GM21367 (cell line): ENCODE results near the gene AGFG1.

Source experiments
- ATAC-seq: cut with Tn5 transposase; IDR thresholded peaks from one replicate; pipeline ENCODE4 v1.9.1; 2021; ENCODE audit not compliant: unreplicated experiment

Gene AGFG1

DNA sequence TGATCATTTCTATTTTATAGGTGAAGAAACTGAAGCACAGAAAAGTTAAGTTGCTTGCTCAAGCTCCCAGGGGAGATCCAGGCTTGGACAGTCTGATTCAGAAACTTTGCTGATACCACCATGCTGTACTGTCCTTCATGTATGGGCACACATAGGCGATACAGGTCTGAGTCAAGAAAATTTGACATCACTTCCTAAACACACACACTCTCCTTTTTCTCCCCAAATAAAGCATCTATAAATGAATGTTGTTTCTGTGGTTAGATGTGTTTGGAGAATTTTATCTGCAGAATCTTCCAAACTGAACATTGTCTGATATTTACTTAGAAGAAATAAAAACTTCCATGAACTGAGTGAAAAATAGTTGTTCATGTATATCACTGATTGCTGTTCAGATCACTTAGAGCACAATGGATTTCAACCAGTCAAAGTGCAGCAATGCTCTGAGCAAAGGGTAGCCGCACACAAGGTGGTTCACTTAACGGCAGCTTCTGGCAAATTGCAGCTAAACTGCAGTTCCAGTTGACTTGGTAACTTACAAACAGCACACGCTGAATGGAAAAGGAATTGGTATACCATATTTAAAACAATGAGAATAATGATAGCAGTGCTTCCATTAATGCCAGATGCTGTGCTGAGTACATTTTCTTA, 10.0 kb upstream of the AGFG1 start:
- ATAC-seq: peak; percentile 8

DNA sequence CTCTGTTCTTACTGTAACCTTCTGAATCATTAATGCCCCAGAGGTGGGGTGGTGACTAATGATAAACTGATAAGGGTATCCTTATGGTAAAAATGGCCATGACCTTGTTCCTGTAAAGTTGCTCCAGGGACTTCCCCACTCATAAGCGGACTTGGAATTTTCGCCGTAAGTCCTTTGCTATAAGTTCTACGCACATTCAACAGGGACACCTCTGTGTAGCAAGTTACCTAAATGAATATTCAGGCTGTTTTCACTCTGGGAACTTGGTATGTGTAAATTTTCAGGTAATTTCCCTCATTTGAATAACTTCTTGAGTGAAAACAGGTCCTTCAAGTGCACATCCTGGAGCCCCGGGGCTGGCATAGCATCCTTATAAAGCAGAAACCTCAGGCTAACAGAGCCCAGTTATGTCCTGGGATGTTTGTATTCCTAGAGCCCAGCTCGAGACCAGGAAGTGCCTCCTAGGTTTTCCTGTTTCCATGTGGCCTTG, 9.4 kb upstream of the AGFG1 start:
- peak; percentile 52 for ATAC-seq

DNA sequence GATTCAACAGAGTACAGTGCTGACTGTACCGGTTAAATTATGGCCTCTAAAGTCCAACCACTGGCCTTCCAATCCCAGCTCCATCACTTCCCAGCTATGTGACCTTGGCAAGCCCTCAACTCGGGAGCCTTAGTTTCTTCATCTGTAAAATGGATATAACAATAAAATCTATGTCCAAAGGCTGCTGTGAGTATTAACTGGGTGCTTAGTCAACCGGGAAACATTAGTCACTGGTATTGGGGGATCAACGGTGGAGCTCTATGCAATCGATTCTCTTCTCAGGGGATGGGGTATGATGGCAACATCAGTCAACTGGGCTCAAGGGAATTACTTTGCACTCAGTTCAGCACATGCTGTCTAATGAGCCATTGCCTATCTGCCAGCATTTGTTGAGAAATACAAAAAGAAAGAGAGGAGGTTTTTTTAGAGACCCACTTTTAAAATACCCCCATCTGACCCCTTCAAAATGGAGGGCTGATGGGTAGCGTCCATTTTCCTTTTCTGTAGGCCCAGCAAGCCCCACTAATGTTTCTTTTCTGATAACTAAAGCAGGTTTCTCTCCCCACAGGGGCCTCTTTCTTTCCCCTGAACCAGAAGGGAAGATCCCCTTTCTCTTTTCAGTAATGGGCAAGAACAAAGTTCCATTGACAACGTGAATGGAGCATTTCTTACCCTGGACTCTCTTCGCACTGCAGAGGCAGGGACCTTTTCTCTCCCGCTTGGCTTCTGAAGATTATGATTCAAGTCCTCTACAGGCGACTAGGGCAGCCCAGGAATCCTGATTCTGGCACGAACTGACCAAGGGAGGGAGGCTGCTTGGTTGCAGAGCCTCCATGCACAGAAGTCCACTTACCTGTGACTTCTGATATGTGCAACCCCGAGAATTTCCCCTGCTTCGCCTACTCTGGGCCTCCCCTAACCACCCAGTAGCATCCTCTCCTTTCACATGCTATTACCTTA, 8.7 kb upstream of the AGFG1 start:
- no peak for ATAC-seq

DNA sequence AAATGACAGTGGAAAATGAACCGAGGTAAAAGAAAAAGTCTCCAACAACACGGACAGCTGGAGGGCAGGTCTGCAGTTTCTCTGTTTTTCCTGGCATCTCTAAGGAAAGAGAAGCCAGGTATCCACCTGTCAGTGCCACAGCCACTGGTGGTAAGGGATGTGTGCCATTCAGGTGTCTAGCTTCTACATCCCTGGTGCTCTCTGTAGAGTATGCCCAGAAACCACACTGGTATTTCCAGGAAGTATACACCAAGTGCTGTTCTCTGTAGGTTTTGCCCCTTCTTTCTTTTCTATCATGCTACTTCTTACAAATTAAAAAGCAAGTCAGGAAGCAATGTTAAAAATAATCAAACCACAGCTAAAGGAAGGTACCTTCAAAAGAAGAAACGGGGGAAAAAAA, 7.6 kb upstream of the AGFG1 start:
- no peak for ATAC-seq

DNA sequence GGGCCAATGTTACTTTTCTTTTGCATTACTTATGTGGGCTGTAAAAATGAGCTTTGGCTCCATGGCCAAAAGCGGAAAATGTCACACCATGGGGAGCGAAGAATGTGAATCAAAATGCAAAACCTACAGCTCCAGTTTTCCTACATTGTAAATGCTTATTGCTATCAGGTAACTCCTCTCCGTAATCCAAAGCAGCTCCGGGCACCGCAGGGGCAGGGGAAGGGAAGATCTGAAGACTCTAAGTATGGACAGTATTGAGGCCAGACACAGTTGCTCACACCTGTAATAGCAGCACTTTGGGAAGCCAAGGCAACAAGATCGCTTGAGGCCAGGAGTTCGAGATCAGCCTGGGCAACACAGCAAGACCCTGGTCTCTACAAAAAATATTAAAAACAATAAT, 7.1 kb upstream of the AGFG1 start:
- ATAC-seq: no peak

DNA sequence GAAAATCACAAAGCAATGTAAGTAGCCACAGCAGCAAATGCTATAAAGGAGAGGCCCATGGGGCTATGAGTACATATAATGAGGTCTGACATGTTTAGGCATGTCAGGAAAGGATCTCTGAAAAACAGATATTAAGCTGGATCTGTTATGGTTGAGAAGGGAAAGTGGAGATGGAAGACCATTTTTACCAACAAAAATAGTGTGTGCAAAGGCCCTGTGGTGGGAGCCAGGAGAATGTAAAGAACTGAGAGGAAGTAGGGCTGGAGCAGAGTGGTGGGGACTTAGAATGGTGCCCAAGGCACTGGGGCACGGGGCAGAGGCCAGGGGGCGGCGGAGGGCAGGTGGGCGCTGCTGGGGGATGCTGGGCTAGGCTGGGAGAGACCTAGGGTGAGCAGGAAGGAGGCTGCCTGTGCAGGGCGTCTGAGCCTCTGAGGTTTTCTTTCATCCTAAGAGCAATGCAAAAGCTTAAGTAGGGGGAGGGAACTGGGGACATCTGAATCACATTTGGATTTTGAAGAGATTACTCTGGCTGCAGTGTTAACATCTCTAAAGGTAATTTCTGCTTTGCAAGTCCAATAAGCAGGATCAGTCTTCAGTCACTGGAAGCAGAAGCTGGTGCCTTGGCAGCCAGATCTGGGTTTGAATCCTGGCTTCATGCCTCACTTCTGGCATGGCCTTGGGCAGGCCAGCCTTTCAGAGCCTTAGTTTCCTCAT, 4.9 kb upstream of the AGFG1 start:
- ATAC-seq: no peak

DNA sequence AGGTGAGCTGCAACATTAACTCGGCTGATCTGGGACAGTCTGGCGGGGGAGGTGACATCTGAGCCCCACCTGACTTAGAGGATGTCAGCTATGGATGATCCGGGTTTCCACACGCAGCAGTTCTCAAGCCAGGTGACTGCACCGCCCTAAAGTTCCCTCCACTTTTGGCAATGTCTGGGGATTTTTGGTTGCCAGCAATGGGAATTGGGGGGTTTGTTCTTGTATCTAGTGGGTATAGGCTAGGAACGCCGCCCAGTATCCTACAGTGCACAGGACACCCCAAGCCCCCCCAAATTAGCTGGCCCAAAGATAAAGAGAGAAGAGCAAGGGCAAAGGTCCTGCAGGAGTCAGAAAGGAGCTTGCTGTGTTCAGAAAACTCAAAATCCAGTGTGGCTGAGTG, 544 bp upstream of the AGFG1 start:
- ATAC-seq: no peak

DNA sequence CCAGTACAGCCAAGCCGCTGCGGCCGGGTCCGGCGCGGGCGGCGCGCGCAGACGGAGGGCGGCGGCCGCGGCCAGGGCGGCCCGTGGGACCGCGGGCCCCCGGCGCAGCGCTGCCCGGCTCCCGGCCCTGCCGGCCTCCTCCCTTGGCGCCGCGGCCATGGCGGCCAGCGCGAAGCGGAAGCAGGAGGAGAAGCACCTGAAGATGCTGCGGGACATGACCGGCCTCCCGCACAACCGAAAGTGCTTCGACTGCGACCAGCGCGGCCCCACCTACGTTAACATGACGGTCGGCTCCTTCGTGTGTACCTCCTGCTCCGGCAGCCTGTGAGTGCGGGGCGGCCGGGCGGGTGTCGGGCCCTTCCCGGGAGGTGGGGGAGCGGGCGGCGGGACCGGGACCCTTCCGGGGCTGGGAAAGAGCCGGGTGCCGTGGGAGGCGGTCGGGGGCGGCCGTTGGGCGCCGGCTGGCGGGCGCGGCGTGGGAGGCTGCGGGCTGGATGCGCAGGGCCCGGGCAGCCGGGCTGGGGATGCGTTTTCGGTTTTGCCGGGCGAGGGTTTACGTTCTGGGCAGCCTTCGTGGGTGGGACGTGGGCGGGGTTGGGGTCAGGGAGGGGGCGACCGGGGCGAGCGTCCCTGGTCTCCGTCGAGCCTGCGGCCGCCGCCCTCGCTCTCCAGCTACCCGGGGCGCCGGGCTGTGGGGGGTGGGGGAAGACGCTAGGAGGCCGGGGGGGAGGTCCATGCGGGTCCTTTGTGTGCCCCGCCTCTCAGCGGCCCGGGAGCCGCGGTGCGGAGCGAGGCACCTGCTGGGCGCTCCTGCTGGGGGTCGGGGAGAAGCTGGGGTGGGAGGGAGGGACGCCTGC, 537 bp downstream of the AGFG1 start:
- ATAC-seq: peak; percentile 52

DNA sequence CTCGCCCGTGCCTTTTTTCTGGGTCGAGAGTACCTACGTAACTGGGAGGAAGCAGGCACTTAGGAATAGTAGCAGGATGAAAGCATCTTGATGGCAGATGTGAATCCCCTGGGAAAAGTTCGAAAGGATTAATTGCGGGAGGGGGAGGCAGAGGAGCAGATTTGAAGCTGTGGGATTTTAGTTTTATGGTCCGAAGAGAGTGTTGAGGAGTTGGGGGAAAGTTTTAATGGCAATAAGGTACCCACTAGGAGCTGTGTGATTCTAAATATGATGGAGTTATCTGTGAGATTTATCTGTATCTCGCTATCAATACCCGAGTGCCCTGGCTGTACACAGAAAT, 1.1 kb downstream of the AGFG1 start:
- no peak for ATAC-seq

DNA sequence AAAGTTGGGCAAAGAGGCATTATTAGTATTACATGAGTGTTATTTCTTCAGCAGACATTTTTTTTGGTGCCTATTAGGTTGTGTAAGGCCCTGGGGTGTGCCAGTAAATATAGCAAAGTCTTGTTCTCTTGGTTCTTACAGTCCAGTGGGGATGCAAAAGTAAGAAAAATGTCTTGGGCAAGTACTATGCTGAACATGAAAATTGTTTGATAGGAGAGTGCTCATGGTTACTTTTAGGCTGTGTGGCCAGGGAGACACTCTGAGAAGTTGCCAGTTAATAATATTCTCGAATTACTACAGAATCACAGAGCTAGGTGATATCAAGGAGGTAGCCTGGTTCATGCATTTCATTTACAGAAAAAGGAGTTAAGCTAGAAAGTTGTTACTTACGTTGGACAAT, 1.9 kb downstream of the AGFG1 start:
- ATAC-seq: no peak

DNA sequence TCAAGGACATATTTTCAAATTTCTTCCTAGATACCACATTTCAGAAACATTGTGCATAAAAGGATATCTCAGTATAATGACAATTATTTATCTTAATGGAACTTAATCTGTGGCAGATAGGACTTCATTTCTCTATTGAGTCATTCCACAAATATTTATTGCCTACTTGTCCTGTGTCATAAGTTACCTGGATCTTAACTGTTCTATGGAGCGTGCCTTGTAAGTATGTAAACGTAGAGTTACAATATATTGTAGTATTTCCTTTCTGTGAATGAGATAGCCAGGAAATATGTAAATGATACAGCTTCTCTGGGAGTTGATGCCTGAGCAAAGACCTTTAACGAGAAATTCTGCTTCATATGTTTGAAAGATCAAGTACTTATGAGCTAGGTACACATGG, 2.5 kb downstream of the AGFG1 start:
- ATAC-seq: no peak

DNA sequence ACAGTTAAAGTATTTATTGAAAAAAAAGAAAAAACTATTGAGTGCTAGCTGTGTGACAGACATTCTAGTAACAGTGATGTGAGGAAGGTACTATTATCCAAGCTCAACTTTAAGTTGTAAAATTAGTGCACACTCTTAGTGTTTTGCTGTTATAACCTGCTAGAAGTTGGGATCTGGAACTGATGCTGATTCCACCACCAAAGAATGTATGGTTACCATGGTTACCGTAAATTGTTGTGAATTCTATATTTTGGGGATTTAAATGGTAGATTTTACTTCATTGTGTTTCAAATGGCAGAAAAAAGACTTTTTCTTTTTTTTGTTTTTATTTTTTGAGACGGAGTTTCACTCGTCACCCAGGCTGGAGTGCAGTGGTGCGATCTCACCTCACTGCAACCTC, 5.3 kb downstream of the AGFG1 start:
- ATAC-seq: no peak

DNA sequence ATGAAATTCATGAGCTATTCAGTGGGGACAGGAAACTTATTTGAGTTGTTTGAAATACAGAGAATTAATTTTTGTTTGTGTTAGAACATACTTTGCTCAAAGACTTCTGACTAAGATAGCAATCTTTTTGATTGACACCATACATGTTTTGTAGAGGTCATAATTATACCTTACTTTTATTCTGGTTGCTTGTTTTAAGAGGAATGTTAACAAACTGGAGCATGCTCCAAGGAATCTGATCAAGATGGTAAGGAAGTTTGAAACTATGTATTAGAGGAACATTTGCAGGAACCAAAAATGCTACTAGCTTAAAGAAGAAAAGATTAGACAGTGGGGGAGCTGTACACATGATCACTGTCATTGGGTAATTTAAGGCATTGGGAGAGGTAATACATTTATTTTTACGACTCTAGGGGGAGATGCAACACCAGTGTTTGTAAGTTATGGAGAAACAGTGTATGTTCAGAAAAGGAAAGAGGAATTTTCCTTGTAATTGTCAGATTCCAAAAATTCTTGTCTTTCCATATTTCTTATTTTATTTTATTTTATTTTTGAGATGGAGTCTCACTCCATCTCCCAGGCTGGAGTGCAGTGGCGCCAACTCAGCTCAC, 8.0 kb downstream of the AGFG1 start:
- peak; percentile 35 for ATAC-seq

DNA sequence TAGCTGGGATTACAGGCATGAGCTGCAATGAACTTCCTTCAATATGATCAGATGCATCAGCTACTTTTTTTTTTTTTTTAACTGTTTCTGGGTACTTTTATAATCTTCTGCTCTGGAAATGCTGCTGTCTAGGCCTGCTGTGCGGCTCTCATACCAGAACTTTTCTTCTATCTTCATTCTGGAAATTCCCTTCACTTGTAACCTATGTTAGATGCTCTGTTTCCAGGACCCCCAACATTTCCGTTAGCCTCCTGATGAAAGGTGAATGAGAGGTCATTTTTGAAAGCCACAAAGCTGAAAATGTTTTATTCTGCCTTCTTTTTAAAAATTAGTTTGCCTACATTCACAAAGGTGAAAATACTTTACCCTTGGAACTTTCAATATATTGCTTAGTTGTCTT, 8.6 kb downstream of the AGFG1 start:
- ATAC-seq: peak; percentile 28

DNA sequence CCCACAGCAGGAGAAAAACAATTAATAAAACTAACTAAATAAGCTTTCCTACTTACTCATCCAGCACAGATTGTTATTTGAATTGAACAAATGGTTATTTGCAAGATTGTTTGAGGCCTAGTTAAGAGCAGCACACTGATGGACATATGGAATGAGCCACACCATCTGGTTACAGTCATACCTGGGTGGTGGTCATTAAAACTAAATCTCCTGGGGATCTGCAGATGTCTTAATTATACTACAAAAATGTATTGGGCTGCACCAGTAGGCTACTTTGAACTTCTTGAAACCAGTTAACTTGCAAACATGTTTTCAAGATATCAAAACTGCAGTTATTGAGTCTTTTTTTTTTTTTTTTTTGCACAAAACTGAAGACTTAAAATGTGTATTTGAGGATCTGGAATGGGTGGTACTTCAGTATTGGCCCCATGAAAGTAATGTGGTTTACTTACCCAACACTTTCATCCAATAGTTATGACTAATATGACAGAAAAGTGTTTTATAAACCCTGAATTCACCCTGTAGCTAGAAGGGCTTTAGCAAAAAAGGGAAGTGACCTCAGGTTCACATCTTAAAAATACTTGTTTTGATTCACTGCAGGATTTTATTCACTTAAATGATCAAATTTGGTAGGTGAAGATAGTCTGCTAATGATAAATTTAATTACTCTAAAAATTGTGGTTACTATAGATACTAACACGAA, 10.8 kb downstream of the AGFG1 start:
- ATAC-seq: peak; percentile 90

DNA sequence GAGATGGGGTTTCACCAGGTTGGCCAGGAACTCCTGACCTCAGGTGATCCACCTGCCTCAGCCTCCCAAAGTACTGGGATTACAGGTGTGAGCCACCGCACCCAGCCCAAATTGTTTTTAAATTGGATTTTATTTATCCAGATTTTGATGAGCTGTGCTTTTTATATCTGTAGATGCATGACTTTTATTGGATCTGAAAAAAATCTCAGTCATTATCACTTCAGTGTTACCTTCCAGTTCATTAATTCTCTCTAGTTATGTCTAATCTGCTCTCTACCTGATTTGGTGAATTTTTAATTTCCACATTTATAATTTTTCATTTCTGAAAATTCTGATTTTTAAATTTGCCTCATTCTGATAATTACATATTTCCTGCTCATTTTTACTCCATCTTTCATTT, 13.5 kb downstream of the AGFG1 start:
- ATAC-seq: no peak

DNA sequence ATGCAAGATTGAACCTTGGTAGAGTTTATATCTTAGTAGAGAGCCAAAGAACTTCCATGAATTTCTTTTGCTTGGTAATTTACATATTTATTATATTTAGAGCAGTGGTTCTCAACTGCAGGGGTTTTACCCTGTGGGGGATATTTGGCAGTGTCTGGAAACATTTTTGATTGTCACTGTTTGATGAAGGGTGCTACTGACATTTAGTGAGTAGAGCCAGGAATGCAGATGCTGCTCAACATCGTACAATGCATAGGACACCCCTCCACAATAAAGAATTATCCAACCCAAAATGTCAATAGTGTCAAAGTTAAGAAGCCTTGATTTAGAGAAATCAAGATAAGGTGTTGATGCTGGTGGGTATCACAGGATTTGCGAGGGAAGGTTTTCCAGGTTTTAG, 14.7 kb downstream of the AGFG1 start:
- ATAC-seq: no peak

DNA sequence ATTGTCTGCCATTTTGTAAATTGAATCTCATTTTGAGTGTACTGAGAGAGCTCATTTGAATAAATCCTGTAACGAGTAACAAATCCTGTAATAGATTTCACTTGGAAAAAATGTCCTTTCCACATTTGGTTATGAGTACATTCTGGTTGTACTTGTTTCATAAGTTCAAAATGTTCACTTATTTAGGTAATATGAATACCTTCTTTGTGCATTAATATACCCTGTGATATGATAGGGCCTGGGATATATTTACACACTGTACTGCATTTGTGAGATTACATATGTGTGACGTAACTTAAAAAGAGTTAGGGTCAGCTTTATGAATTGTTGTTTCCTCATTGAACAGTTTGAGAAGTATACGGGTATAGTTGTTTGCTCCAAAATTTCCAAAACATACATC, 16.1 kb downstream of the AGFG1 start:
- ATAC-seq: no peak

DNA sequence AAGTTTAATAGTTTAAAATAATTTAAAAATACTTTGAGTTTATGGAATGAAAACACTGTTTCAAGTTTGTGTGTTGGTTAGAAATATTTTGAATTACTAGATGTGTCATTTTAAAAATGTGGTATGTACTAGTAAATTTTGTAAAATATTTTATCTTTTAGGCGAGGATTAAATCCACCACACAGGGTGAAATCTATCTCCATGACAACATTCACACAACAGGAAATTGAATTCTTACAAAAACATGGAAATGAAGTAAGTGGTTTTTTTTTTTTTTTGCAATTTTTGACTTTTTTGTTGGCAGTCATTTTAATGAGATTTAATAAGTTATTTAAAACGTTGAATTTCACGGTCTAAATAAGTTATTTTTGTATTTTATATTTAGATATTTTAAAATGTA, 19.4 kb downstream of the AGFG1 start:
- ATAC-seq: no peak

DNA sequence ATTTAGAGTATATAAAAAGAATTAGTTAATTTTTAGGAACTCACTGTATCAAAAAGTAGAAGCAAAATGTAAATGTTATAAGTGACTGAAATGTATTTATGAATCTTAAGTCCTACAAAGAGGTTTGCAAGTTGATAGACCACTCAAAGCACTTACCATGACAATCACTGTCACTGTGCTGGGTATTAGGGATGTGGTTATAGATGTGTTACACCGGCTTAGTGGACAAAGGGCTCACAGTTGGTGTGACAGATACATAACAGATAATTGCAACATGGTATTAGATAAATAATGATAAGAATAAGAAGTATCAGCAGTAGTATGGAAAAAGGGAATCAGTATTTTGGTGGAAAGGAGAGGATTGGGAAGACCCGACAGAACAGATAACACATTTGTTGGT, 21.6 kb downstream of the AGFG1 start:
- ATAC-seq: no peak
